Measurements from ENCODE around the gene EMC9. TPM values are rescaled to one million over a fixed set of nuclear protein-coding genes. Genes with fewer than 3 reads are reported as not detected.
A peak's percentile ranks its signal among the peaks of the same experiment; 100 is the strongest.

The EMC9 gene
- total RNA-seq, 1 donor from 2014 or later, result 23.8 TPM

DNA sequence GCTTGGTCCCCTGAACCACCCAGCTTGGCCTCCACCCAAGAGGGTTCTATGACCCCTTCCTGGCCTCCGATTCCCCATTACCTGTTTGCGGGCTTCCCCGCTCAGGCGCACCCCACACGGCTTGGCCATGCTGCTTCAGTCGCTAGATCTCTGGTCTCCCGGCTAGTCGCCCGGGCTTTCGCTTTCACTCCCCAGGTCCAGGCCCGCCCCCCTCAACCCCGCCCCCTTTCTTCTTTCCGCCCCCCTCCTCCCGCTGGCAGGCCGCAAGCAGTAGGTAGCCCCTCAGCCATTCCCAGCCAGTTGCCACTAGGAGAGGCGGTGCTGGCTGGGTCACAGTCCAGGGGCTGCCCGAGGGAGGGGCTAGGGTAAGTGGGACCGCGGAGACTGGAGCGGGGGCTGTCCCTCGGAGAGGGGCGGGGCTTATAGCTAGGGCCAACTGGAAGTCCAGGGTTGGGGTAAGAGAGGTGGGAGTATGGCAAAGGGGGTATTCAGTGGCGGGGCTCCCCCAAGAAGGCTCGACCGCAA lies 5.1 kb upstream of the EMC9 start, which contains the start of gene PSME2:
Gene PSME2, minus strand, starts transcription at position 158 of the 525 bp plus-strand sequence. Its CDS starts 29 bp downstream, at position 129.
- no peak for DNase-seq (ENCODE audit: extremely low spot score in 2 of 2)
- TF ChIP-seq, protein P1, sequence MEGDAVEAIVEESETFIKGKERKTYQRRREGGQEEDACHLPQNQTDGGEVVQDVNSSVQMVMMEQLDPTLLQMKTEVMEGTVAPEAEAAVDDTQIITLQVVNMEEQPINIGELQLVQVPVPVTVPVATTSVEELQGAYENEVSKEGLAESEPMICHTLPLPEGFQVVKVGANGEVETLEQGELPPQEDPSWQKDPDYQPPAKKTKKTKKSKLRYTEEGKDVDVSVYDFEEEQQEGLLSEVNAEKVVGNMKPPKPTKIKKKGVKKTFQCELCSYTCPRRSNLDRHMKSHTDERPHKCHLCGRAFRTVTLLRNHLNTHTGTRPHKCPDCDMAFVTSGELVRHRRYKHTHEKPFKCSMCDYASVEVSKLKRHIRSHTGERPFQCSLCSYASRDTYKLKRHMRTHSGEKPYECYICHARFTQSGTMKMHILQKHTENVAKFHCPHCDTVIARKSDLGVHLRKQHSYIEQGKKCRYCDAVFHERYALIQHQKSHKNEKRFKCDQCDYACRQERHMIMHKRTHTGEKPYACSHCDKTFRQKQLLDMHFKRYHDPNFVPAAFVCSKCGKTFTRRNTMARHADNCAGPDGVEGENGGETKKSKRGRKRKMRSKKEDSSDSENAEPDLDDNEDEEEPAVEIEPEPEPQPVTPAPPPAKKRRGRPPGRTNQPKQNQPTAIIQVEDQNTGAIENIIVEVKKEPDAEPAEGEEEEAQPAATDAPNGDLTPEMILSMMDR (IDR thresholded peaks at IDR 0.05), result no peak
- TF ChIP-seq POLR2AphosphoS5 (IDR thresholded peaks at IDR 0.05; ENCODE audit: insufficient read depth in 1 of 2, low read depth in 1 of 2) (no peak), POLR2A (IDR thresholded peaks at IDR 0.05) (peak in 1 of 2 donors; percentile 21)
- no peaks in the 10 kb centered on the region for H3K27me3 ChIP-seq
- peaks cover 39% of the 10 kb centered on the region for H3K4me1 ChIP-seq
- peak within 1 kb of the TSS; percentile 87 for H3K27ac ChIP-seq
- H3K36me3 ChIP-seq, result peaks cover 0 to 27% of the 10 kb centered on the region in 2 donors
- no peaks in the 10 kb centered on the region for H3K9me3 ChIP-seq
- H3K4me3 ChIP-seq, result peak within 1 kb of the TSS; percentile 88 to 94
- intact Hi-C loops (cut with DNase I), result no loop called here

DNA sequence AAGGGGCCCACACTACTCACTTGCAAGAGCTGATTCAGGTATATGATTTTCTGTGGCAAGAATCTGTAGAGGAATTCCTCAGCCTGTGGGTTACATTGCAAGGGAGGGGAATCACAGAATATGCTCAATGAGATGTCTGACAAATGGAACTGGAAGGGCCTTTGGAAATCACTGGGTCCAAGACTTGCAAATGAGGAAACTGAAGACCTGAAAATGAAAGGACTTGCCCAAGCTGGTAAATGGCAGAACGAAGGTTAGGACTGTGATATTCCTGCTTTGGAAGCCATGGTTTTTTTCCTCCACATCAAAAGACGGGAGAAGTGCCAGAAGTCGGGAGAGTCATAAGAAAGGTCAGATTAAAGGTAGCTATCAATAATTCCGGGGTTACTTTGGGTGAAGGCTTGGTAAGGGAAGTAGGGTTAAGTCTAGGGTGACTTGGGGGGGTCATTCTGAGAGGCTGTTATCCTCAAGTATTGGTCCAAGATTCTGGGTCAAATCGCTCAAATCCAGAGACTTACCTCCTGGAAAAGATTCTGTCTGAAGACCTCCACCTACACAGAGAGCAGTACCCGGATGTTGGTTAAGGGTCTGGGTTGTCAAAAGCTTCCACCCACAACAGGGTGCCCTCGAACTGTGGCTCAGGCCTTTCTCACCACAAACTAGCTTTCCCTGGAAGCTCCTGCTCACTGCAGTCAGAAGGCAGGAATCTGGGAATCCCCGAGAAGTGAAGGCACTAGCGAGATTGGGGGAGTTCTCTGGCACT lies 4.5 kb upstream of the EMC9 start:
- intact Hi-C loops (cut with DNase I), result no loop called here
- peaks cover 41% of the 10 kb centered on the region for H3K4me1 ChIP-seq
- H3K27ac ChIP-seq, result peak overlapping the region; percentile 87

DNA sequence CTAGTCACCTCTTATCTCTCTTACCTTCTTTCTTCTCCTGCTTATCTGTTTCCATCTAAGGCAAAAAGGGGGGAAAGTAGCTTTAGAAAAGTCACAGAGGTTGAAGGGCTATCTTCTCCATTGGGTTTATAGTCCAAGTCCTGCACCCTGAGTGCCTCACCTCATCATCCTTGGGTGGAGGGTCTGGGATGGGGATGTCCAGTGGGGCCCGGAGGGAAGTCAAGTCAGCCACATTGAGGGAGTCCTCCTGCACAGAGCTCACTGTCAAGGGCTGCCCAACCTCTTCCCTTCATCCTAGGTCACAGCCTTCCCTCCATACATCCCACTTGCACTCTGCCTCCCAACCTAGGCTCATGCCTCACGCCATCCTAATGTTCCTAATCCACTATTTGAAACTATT lies 3.8 kb upstream of the EMC9 start:
- TF ChIP-seq POLR2AphosphoS5 (IDR thresholded peaks at IDR 0.05; ENCODE audit: insufficient read depth in 1 of 2, low read depth in 1 of 2) (no peak), POLR2A (IDR thresholded peaks at IDR 0.05) (no peak)
- DNase-seq (ENCODE audit: extremely low spot score in 2 of 2), result no peak
- no peaks in the 10 kb centered on the region for H3K27me3 ChIP-seq
- H3K4me3 ChIP-seq, result no peak overlapping the region
- peak overlapping the region; percentile 87 for H3K27ac ChIP-seq
- no peaks in the 10 kb centered on the region for H3K9me3 ChIP-seq
- H3K4me1 ChIP-seq, result peaks cover 47% of the 10 kb centered on the region
- intact Hi-C loops (cut with DNase I), result no loop called here
- H3K36me3 ChIP-seq, result peaks cover 0 to 15% of the 10 kb centered on the region in 2 donors

More for the DNA sequence above, 4.5 kb upstream of the EMC9 start:
- H3K27me3 ChIP-seq, result no peaks in the 10 kb centered on the region
- no peaks in the 10 kb centered on the region for H3K9me3 ChIP-seq
- H3K4me3 ChIP-seq, result peak overlapping the region; percentile 88 to 94
- TF ChIP-seq POLR2AphosphoS5 (IDR thresholded peaks at IDR 0.05; ENCODE audit: insufficient read depth in 1 of 2, low read depth in 1 of 2) (no peak), POLR2A (IDR thresholded peaks at IDR 0.05) (no peak)
- TF ChIP-seq, protein P1 (IDR thresholded peaks at IDR 0.05), result no peak
- DNase-seq (ENCODE audit: extremely low spot score in 2 of 2), result peak in 1 of 2 donors; percentile 91
- peaks cover 0 to 21% of the 10 kb centered on the region in 2 donors for H3K36me3 ChIP-seq

DNA sequence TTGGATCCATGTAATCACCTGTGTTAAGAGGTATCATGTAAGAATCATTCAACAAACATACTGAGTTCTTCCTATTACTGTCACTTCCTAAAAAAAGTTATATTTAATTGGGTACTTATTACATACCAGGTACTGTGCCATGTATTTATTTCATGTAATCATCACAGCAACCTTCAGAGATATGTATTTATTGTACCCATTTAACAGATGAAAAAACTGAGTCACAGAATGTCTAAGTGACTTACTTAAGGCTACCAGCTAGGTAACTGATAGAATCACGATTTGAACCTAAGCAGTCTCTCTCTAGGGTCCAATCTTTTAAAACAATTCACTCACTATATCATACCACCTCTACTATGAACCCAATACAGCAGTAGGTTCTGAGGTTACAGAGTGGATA lies 3.1 kb upstream of the EMC9 start:
- H3K9me3 ChIP-seq, result no peaks in the 10 kb centered on the region
- no peak for DNase-seq (ENCODE audit: extremely low spot score in 2 of 2)
- TF ChIP-seq, protein P1 (IDR thresholded peaks at IDR 0.05), result no peak
- no peak for TF ChIP-seq POLR2A (IDR thresholded peaks at IDR 0.05)
- TF ChIP-seq POLR2AphosphoS5 (IDR thresholded peaks at IDR 0.05; ENCODE audit: insufficient read depth in 1 of 2, low read depth in 1 of 2), result no peak
- H3K36me3 ChIP-seq, result peaks cover 0 to 8% of the 10 kb centered on the region in 2 donors
- H3K27ac ChIP-seq, result peak overlapping the region; percentile 87
- peaks cover 55% of the 10 kb centered on the region for H3K4me1 ChIP-seq
- H3K4me3 ChIP-seq, result no peak overlapping the region
- no peaks in the 10 kb centered on the region for H3K27me3 ChIP-seq
- intact Hi-C loops (cut with DNase I), result no loop called here

DNA sequence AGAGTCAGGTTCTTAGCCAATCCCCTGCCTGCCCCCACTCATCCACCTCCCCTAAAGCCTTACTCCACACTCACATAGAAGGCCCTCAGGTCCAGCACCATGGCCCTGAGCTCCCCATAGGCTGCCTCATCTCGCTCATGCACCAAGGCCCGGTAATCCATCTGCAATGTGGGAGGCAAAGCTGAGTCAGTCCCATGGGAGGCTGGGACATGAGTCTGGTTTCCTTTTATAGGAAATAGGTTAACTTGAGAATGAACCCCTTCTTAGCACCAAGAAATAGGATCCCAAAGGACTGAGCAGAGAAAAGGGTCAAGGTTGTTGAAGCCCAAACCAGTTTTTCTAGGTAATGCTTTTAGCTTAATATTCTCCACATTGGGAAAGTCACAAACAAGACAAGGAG lies 2.1 kb upstream of the EMC9 start:
- Histone ChIP-seq H3K27ac (no peak overlapping the region), H3K4me3 (no peak overlapping the region), H3K4me1 (peaks cover 55% of the 10 kb centered on the region), H3K9me3 (no peaks in the 10 kb centered on the region), H3K36me3 (peaks cover 0 to 10% of the 10 kb centered on the region in 2 donors), H3K27me3 (no peaks in the 10 kb centered on the region)
- TF ChIP-seq, protein P1 (IDR thresholded peaks at IDR 0.05), result no peak
- TF ChIP-seq POLR2AphosphoS5 (IDR thresholded peaks at IDR 0.05; ENCODE audit: insufficient read depth in 1 of 2, low read depth in 1 of 2), result no peak
- no peak for TF ChIP-seq POLR2A (IDR thresholded peaks at IDR 0.05)
- intact Hi-C loops (cut with DNase I), result no loop called here
- DNase-seq (ENCODE audit: extremely low spot score in 2 of 2), result no peak

All from vagina (tissue), 2 donors.